T-cell (primary cell): Measurements from ENCODE around the gene TMEM54. TPM values are rescaled to one million over a fixed set of nuclear protein-coding genes. Genes with fewer than 3 reads are reported as not detected.

Experiments used
- ATAC-seq, 4 experiments: fragments of 200-7000 bp in 3 of 4; fragments of 150-1000 bp in 1 of 4; cut with Tn5 transposase; replicated peaks in 1 of 4; 1 replicate in 3 of 4; 2 replicates in 1 of 4; pipeline ENCODE4 v1.10.0; 2021; ENCODE audit warnings: moderate library complexity in 3 of 4, mild to moderate bottlenecking in 2 of 4, moderate number of reproducible peaks in 1 of 4
- CTCF ChIA-PET, 2 donors: fragments of 300-600 bp; sonication (Branson Sonifier 250); formaldehyde crosslinking; loops; one replicate each; lab custom pipeline; 2022; ENCODE audit warnings: antibody characterized with exemption in 2 of 2; lab: Charles Lee
- POLR2A ChIA-PET, 2 donors: fragments of 300-600 bp; sonication (Branson Sonifier 250); formaldehyde crosslinking; loops; one replicate each; lab custom pipeline; 2022; ENCODE audit warnings: antibody characterized with exemption in 2 of 2; lab: Charles Lee
- DNase-seq, 35 experiments: peaks; one replicate each; pipeline versions ENCODE4 v3.0.0 to v3.0.0-alpha.2; 2013 to 2023
- H3K27ac ChIP-seq: one replicate; pipeline ENCODE4 v1.5.1; 2013; ENCODE audit warnings: low read length
- H3K27me3 ChIP-seq, 2 experiments: replicated peaks in 1 of 2; 1 replicate in 1 of 2; 2 replicates in 1 of 2; pipeline versions ENCODE4 v1.6.1 to v1.7.0; 2013; ENCODE audit warnings: low read length in 1 of 2, mixed read lengths in 1 of 2; ENCODE audit not compliant: control insufficient read depth in 2 of 2, insufficient read depth in 2 of 2; ENCODE audit errors: extremely low read depth in 1 of 2
- H3K36me3 ChIP-seq, 2 donors: 1 replicate in 1 of 2; 2 replicates in 1 of 2; pipeline versions ENCODE4 v1.6.1 to v1.7.0; 2013; ENCODE audit warnings: low read length in 1 of 2; ENCODE audit not compliant: control insufficient read depth in 2 of 2, insufficient read depth in 1 of 2; ENCODE audit errors: extremely low read depth in 1 of 2
- H3K4me1 ChIP-seq, 2 experiments: 1 replicate in 1 of 2; 2 replicates in 1 of 2; pipeline versions ENCODE4 v1.6.1 to v1.7.0; 2013; ENCODE audit warnings: low read length in 2 of 2, mixed read lengths in 1 of 2; ENCODE audit not compliant: insufficient read depth in 2 of 2, control insufficient read depth in 1 of 2; ENCODE audit errors: extremely low read depth in 1 of 2
- H3K4me3 ChIP-seq, 2 donors: 1 replicate in 1 of 2; 2 replicates in 1 of 2; pipeline versions ENCODE4 v1.5.1 to v1.7.0; 2013; ENCODE audit warnings: mild to moderate bottlenecking in 2 of 2, low read length in 1 of 2, moderate library complexity in 1 of 2; ENCODE audit not compliant: control insufficient read depth in 1 of 2; ENCODE audit errors: extremely low read depth in 1 of 2
- H3K9me3 ChIP-seq: 2 replicates; pipeline ENCODE4 v1.7.0; 2013
- H3K27ac Mint-ChIP-seq, 2 donors: one replicate each; pipeline ENCODE4 v1.8.0; 2020 to 2021; ENCODE audit warnings: mild to moderate bottlenecking in 2 of 2, mixed read lengths in 2 of 2
- H3K27me3 Mint-ChIP-seq, 2 donors: one replicate each; pipeline ENCODE4 v1.8.0; 2021 to 2022; ENCODE audit warnings: mixed read lengths in 2 of 2
- H3K36me3 Mint-ChIP-seq: one replicate; pipeline ENCODE4 v1.8.0; 2021; ENCODE audit warnings: mixed read lengths
- H3K4me1 Mint-ChIP-seq, 3 donors: one replicate each; pipeline ENCODE4 v1.8.0; 2020 to 2022; ENCODE audit warnings: mixed read lengths in 3 of 3, mild to moderate bottlenecking in 1 of 3
- H3K4me3 Mint-ChIP-seq, 3 donors: one replicate each; pipeline ENCODE4 v1.8.0; 2020 to 2022; ENCODE audit warnings: mild to moderate bottlenecking in 3 of 3, mixed read lengths in 3 of 3, moderate library complexity in 3 of 3
- H3K9me3 Mint-ChIP-seq, 3 donors: one replicate each; pipeline ENCODE4 v1.8.0; 2020 to 2022; ENCODE audit warnings: mixed read lengths in 3 of 3
- WGBS: methylation state at CpG from one replicate; pipeline ENCODE4 v1.1.5; 2013; ENCODE audit warnings: missing lambda C conversion rate; ENCODE audit not compliant: insufficient coverage; 5-methylcytosine and 5-hydroxymethylcytosine counted together
- total RNA-seq, 35 experiments: library from RNA in 6 of 35; stranded (reverse) in 6 of 35; fragments of 120-200 nt in 1 of 35; gene quantifications; one replicate each; pipeline versions ENCODE4 v1.2.1 to v1.2.4 and lab custom pipeline; 2013 to 2026

The TMEM54 gene
- total RNA-seq, 5 donors from 2014 or later (not counting 1 experiment from before 2014, with no cell fraction given): 0.35 to 0.64 TPM; not detected in 3

DNA sequence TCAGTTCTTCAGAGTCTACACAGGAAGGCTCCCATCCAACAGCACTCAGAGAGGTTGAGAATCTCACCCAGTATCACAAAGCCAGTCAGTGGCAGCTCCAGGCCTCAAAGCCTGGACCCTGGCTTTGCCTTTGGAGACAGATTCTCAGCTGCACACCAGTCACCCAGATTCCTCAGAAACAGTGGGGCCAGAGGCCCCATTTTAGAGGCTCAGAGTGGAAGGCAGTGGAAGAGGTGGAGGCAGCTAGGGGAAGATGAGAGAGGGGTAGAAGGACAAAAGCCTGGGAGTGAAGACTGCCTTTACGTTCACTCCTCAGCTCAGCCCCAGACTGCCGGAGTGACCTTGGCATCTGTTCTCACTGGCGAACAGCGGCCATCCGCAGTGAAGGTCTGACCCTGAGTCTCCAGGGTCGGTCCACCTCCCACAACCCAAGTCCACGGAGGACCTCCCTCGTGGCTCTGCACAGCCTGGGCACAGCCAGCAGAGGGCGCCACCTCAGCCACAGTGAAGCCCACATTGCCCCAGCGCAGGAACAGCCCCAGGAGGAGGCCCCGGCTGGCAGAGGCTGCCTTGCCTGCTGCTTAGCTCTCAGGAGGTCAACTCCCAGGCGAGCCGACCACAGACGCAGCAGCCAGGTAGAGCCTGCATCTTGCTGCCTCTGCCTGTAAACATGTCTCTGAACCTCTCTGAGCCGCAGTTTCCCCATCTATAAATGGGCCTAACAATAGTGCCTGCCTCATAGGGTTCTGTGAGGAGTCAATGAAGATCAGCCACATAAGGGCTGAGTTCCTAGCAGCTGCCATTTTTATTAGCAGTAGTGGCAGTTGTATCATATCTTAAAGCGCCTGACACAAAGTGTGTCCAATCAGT, 24.6 kb downstream of the TMEM54 start:
- H3K27me3 Mint-ChIP-seq: peaks cover 44 to 58% of the 10 kb centered on the region in 2 donors
- no peak overlapping the region for H3K4me3 Mint-ChIP-seq
- ChIA-PET CTCF (interaction anchor here (0.6 to 0.7 kb wide), 3 partner anchors 21 to 210 kb away, joined by 3 to 4 read pairs (median 3); no protein-coding TSS in a partner anchor), POLR2A (no interaction called here)
- ATAC-seq: peak; percentile 57 to 89 (median 72)
- H3K27ac ChIP-seq: no peak overlapping the region
- no peaks in the 10 kb centered on the region for H3K36me3 ChIP-seq
- peaks cover 4 to 69% of the 10 kb centered on the region in 2 experiments for H3K27me3 ChIP-seq
- no peak overlapping the region for H3K27ac Mint-ChIP-seq
- no peaks in the 10 kb centered on the region for H3K36me3 Mint-ChIP-seq
- H3K9me3 ChIP-seq: no peaks in the 10 kb centered on the region
- H3K4me3 ChIP-seq: no peak overlapping the region
- 29% methylated on average over 16 of the region's 16 CpGs for WGBS
- peak in 32 of 35 experiments; percentile 20 to 74 (median 49) for DNase-seq
- H3K4me1 ChIP-seq: peaks cover 0 to 19% of the 10 kb centered on the region in 2 experiments
- peaks cover 1 to 8% (median 3%) of the 10 kb centered on the region in 3 donors for H3K4me1 Mint-ChIP-seq
- H3K9me3 Mint-ChIP-seq: no peaks in the 10 kb centered on the region

DNA sequence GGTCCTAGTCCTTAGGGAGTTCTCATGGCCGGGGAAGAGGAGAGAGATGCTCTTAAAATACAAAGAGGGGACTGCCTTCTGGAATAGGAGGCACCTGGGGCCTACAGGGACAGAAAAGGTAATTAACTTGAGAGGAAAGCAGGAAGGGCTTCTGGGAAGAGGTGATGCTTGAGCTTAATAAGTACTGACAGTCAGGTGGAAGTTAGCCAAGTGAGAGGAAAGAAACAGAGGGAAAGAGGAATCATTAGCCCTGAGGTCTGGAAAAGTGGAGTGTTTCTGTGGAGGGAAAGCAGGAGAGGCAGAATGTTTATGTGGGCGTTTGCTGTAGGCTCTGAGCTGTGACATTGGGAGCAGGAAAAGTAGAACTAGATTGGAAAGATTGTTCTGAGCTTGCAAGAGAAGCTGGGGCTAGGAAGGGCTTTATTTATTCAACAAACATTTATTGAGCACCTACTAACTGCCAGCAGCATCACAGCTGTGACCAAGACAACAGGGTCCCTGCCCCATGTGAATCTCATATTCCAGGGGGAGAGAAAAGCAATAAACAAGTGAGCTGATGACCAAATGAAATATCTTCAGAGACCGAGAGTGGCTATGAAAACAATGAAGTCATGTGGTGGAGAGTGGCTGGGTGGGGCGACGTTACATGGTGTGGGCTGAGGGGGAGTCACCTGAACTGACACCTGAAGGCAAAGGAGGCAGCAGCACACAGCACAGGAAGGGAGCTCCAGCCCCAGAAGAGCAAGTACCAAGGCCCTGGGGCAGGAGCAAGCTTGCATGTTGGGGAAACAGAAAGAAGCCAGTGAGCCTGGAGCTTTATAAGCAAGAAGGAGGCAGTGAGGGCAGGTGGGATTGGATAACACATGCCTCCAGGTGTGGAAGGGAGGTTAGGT, 26.1 kb downstream of the TMEM54 start:
- Histone ChIP-seq H3K27ac (no peak overlapping the region), H3K36me3 (no peaks in the 10 kb centered on the region), H3K27me3 (peaks cover 3 to 78% of the 10 kb centered on the region in 2 experiments), H3K4me3 (no peak overlapping the region), H3K9me3 (no peaks in the 10 kb centered on the region), H3K4me1 (peaks cover 0 to 30% of the 10 kb centered on the region in 2 experiments)
- H3K4me1 Mint-ChIP-seq: peaks cover 9 to 16% (median 13%) of the 10 kb centered on the region in 3 donors
- WGBS: 75% methylated on average over 4 of the region's 5 CpGs
- no peak overlapping the region for H3K27ac Mint-ChIP-seq
- DNase-seq: no peak
- CTCF ChIA-PET: interaction anchor here (0.5 to 0.7 kb wide), 6 partner anchors 24 to 829 kb away, joined by 3 to 5 read pairs (median 4); no protein-coding TSS in a partner anchor
- no peak for ATAC-seq
- no peaks in the 10 kb centered on the region for H3K9me3 Mint-ChIP-seq
- H3K4me3 Mint-ChIP-seq: no peak overlapping the region
- POLR2A ChIA-PET: no interaction called here
- peaks cover 43 to 61% of the 10 kb centered on the region in 2 donors for H3K27me3 Mint-ChIP-seq
- no peaks in the 10 kb centered on the region for H3K36me3 Mint-ChIP-seq

DNA sequence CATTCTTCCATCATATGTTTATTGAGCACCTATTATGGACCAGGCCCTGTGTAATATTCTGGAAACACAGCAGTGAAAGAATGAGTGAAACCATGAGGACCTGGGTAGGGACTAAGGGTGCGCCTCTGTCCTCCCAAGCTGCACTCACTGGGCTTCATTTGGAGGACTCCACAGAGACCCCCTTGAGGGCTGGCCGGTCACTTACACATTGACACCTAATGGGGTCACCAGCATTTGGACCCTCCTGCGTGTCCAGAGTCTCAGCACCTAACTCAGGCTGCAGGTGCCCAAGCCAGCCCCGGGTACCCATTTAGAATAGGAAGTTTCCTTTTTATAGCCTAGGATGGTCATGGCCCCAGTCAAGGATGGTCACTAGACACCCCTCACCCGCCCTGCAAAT, 27.7 kb downstream of the TMEM54 start:
- Histone ChIP-seq H3K4me3 (no peak overlapping the region), H3K9me3 (no peaks in the 10 kb centered on the region), H3K36me3 (no peaks in the 10 kb centered on the region), H3K27me3 (peaks cover 3 to 84% of the 10 kb centered on the region in 2 experiments), H3K27ac (no peak overlapping the region), H3K4me1 (peaks cover 0 to 32% of the 10 kb centered on the region in 2 experiments)
- POLR2A ChIA-PET: no interaction called here
- Mint-ChIP-seq H3K4me3 (no peak overlapping the region), H3K9me3 (no peaks in the 10 kb centered on the region), H3K27me3 (peaks cover 54 to 77% of the 10 kb centered on the region in 2 donors), H3K36me3 (peaks cover 11% of the 10 kb centered on the region), H3K27ac (no peak overlapping the region), H3K4me1 (peaks cover 14 to 24% (median 23%) of the 10 kb centered on the region in 3 donors)
- ATAC-seq (no peak), DNase-seq (no peak)
- 91% methylated on average over 3 of the region's 5 CpGs for WGBS
- CTCF ChIA-PET: interaction anchor here in 1 of 2 donors (0.6 kb wide), 1 partner anchor 380 kb away, joined by 6 read pairs; no protein-coding TSS in a partner anchor

DNA sequence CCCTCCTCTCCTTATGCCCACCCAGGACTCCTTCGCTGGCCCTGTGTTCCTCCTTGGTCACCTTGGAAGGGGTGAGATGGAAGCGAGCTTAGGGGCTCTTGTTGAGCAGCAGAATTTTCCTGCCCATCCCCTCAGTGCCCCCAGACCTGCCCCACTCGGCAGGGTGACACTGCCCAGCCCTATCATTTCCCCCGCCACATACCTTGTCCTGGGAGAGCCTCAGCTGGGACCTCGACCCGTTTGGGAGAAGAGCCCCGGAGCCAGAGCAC, 29.1 kb downstream of the TMEM54 start:
- CTCF ChIA-PET: interaction anchor here in 1 of 2 donors (1.6 kb wide), 1 partner anchor 159 kb away, joined by 11 read pairs; no protein-coding TSS in a partner anchor
- Histone ChIP-seq H3K9me3 (no peaks in the 10 kb centered on the region), H3K36me3 (no peaks in the 10 kb centered on the region), H3K27me3 (peaks cover 3 to 70% of the 10 kb centered on the region in 2 experiments), H3K4me1 (peaks cover 0 to 32% of the 10 kb centered on the region in 2 experiments), H3K27ac (no peak overlapping the region), H3K4me3 (no peak overlapping the region)
- Mint-ChIP-seq H3K27me3 (peaks cover 44 to 68% of the 10 kb centered on the region in 2 donors), H3K27ac (no peak overlapping the region), H3K4me1 (peaks cover 14 to 24% (median 23%) of the 10 kb centered on the region in 3 donors), H3K9me3 (no peaks in the 10 kb centered on the region), H3K4me3 (no peak overlapping the region), H3K36me3 (peaks cover 19% of the 10 kb centered on the region)
- ATAC-seq: no peak
- POLR2A ChIA-PET: no interaction called here
- 41% methylated on average over 5 of the region's 7 CpGs for WGBS
- DNase-seq: no peak

GRCh38 chr1:32871364-32872191, 29.6 kb downstream of the TMEM54 start:
- Mint-ChIP-seq H3K36me3 (peaks cover 22% of the 10 kb centered on the region), H3K9me3 (no peaks in the 10 kb centered on the region), H3K4me3 (peak overlapping the region; percentile 53 to 66 (median 55)), H3K27me3 (peaks cover 44 to 63% of the 10 kb centered on the region in 2 donors), H3K27ac (no peak overlapping the region), H3K4me1 (peaks cover 14 to 24% (median 23%) of the 10 kb centered on the region in 3 donors)
- POLR2A ChIA-PET: no interaction called here
- H3K27me3 ChIP-seq: peaks cover 3 to 67% of the 10 kb centered on the region in 2 experiments
- peaks cover 0 to 29% of the 10 kb centered on the region in 2 experiments for H3K4me1 ChIP-seq
- no peaks in the 10 kb centered on the region for H3K9me3 ChIP-seq
- 80% methylated on average over 1 of the region's 13 CpGs for WGBS
- CTCF ChIA-PET: interaction anchor here in 1 of 2 donors (0.6 to 1.6 kb wide), 2 partner anchors 159 to 351 kb away, joined by 3 to 11 read pairs; no protein-coding TSS in a partner anchor
- ATAC-seq (peak in 1 of 4 experiments; percentile 31), DNase-seq (no peak)
- peak overlapping the region in 1 of 2 donors; percentile 10 for H3K4me3 ChIP-seq
- no peaks in the 10 kb centered on the region for H3K36me3 ChIP-seq
- no peak overlapping the region for H3K27ac ChIP-seq
